DOHH2 (cell line): ENCODE results near the gene PYGO2.

ENCODE experiments used
- H3F3A ChIP-seq: fragments of 200-600 bp; sonication (generic), shearing (Covaris generic); 2 replicates; pipeline ENCODE4 v1.6.0; 2016; ENCODE audit warnings: antibody characterized with exemption, mild to moderate bottlenecking; ENCODE audit not compliant: control insufficient read depth, insufficient read depth
- H3K27ac ChIP-seq: fragments of 200-600 bp; sonication (generic); 2 replicates; pipeline ENCODE4 v1.5.1; 2014; ENCODE audit warnings: low read depth, mild to moderate bottlenecking, low read length, moderate library complexity
- H3K27me3 ChIP-seq: fragments of 200-600 bp; sonication (generic); 2 replicates; pipeline ENCODE4 v1.6.1; 2014; ENCODE audit warnings: mild to moderate bottlenecking, low read length, mixed read lengths; ENCODE audit not compliant: control insufficient read depth
- H3K36me3 ChIP-seq: fragments of 200-600 bp; sonication (generic); 2 replicates; pipeline ENCODE4 v1.6.1; 2014; ENCODE audit warnings: mild to moderate bottlenecking, low read length, moderate library complexity, mixed read lengths; ENCODE audit not compliant: control insufficient read depth
- H3K4me1 ChIP-seq: fragments of 200-600 bp; sonication (generic); 2 replicates; pipeline ENCODE4 v1.6.1; 2014; ENCODE audit warnings: mild to moderate bottlenecking, low read length, mixed read lengths; ENCODE audit not compliant: control insufficient read depth
- H3K4me2 ChIP-seq: fragments of 200-600 bp; sonication (generic); 2 replicates; pipeline ENCODE4 v1.6.0; 2014; ENCODE audit warnings: mild to moderate bottlenecking, low read length, moderate library complexity
- H3K4me3 ChIP-seq: fragments of 200-600 bp; sonication (generic); 2 replicates; pipeline ENCODE4 v1.5.1; 2014; ENCODE audit warnings: mild to moderate bottlenecking, low read length, mixed read lengths
- H3K79me2 ChIP-seq: fragments of 200-600 bp; sonication (generic); 2 replicates; pipeline ENCODE4 v1.6.1; 2014; ENCODE audit warnings: mild to moderate bottlenecking, low read length, mixed read lengths; ENCODE audit not compliant: control insufficient read depth
- H3K9me2 ChIP-seq: fragments of 200-600 bp; sonication (generic); replicated peaks from 2 replicates; pipeline ENCODE4 v1.6.1; 2014; ENCODE audit warnings: mild to moderate bottlenecking, low read length, mixed read lengths; ENCODE audit not compliant: control insufficient read depth
- H3K9me3 ChIP-seq: fragments of 200-600 bp; sonication (generic); 2 replicates; pipeline ENCODE4 v1.6.1; 2014; ENCODE audit warnings: antibody characterized with exemption, low read length, mixed read lengths; ENCODE audit not compliant: control insufficient read depth, insufficient read depth
- H4K20me1 ChIP-seq: fragments of 200-600 bp; sonication (generic); 2 replicates; pipeline ENCODE4 v1.6.0; 2014; ENCODE audit warnings: low read depth, mild to moderate bottlenecking, antibody characterized with exemption, low read length, moderate library complexity; ENCODE audit not compliant: control insufficient read depth, insufficient read depth
- CTCF ChIP-seq: fragments of 200-600 bp; sonication (generic); IDR thresholded peaks from one replicate; pipeline ENCODE4 v1.5.1; 2014; ENCODE audit warnings: antibody characterized with exemption, mild to moderate bottlenecking, low read depth, low read length; ENCODE audit not compliant: poor library complexity, severe bottlenecking
- EZH2phosphoT487 ChIP-seq: fragments of 200-600 bp; sonication (generic); IDR thresholded peaks from 2 replicates; pipeline ENCODE4 v1.6.1; 2017; ENCODE audit warnings: borderline replicate concordance, mild to moderate bottlenecking, antibody characterized with exemption, low read length, moderate library complexity, mixed read lengths

PYGO2 gene

DNA sequence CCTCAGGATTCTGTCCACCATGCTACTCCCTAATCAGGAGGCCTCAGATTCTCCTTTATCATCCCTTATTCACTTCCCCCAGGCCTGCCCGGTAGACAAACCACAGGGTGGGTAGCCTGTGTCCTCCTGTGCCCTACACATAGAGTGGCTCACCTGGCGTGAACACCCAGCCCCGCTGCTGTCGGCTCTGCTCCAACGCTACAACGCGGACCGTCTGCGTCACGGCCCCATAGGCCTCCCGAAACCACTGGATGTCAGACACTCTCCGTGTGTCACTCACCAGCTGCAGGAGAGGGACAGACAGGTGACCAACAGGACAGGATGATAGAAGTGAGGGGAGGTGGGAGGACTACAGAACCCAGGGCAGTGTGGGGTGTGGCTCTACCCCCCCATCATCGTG is 35.4 kb downstream of the PYGO2 start:
- Histone ChIP-seq H3K79me2 (no peaks in the 10 kb centered on the region), H3K4me1 (no peaks in the 10 kb centered on the region), H4K20me1 (no peaks in the 10 kb centered on the region), H3K36me3 (peaks cover 56% of the 10 kb centered on the region), H3K9me2 (no peaks in the 10 kb centered on the region), H3K4me2 (no peak overlapping the region), H3K4me3 (no peak overlapping the region), H3K9me3 (no peaks in the 10 kb centered on the region), H3K27me3 (no peaks in the 10 kb centered on the region), H3K27ac (no peak overlapping the region), H3F3A (no peaks in the 10 kb centered on the region)
- no peak for TF ChIP-seq CTCF
- no peak for TF ChIP-seq EZH2phosphoT487

DNA sequence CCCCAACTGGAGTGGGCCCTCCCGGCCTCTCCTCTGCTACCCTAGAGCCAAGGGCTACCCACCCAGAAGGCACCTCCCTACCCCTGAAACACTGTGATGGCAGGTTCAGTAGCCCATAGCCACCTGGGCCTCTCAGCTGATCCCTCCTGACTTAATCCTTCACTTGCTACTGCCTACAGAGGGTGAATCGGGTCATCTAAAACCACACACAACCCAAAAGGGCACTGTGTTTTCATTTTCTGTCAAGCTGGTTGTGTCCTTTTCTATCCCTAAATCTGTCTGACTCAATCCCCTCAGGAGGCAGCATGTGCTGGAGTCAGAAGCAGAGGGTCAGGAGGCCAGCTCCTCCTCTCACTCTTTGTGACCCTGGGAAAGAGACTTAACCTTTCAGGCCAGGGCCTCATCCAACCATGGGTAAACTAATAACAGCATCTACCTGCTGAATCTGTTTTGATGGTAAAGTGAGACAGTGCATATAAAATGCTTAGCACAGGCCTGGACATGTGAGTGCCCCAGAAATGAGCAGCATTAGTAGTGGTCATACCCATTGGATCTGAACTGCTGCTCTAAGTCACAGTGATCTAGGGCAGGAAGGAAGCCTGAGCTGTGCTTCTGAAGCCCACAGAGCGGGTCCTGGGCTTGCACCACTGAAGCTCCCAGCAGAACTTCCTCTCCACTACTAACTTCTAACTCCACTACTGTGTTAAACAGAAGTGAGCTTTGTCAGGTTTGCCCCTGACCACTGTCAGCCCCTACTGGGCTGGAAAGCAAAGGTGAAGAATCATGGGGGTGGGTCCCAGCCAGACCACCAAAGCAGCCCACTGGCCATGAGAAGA is 36.0 kb downstream of the PYGO2 start:
- Histone ChIP-seq H3K79me2 (no peaks in the 10 kb centered on the region), H3K9me2 (no peaks in the 10 kb centered on the region), H3K4me3 (no peak overlapping the region), H3F3A (no peaks in the 10 kb centered on the region), H3K9me3 (no peaks in the 10 kb centered on the region), H4K20me1 (no peaks in the 10 kb centered on the region), H3K27ac (no peak overlapping the region), H3K4me1 (no peaks in the 10 kb centered on the region), H3K4me2 (no peak overlapping the region), H3K27me3 (no peaks in the 10 kb centered on the region), H3K36me3 (peaks cover 49% of the 10 kb centered on the region)
- TF ChIP-seq EZH2phosphoT487 (no peak), CTCF (no peak)

DNA sequence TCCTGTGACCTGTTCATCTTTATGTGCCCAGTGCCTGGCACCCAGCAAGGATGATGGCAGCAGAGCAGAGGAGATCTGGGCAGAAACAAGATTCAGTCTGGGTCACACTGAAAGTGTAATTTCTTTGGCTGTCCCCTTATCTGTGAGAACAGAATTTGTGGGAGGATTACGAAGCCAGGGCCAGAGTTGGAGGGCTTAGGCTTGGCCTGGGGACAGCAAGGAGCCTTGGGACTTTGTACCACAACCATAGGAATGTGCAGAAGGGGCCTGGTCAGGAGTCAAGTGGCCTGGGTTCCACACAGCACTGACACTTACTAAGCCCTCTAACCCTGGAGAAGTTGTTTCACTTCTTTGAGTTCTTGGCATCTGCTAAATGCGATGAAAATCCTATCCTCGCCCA is 37.9 kb downstream of the PYGO2 start:
- peaks cover 44% of the 10 kb centered on the region for H3K36me3 ChIP-seq
- H3K79me2 ChIP-seq = no peaks in the 10 kb centered on the region
- H3K27me3 ChIP-seq = no peaks in the 10 kb centered on the region
- H3K4me1 ChIP-seq = no peaks in the 10 kb centered on the region
- no peak overlapping the region for H3K27ac ChIP-seq
- H3F3A ChIP-seq = no peaks in the 10 kb centered on the region
- no peak overlapping the region for H3K4me2 ChIP-seq
- no peaks in the 10 kb centered on the region for H3K9me2 ChIP-seq
- no peak overlapping the region for H3K4me3 ChIP-seq
- no peaks in the 10 kb centered on the region for H3K9me3 ChIP-seq
- TF ChIP-seq CTCF (no peak), EZH2phosphoT487 (no peak)
- no peaks in the 10 kb centered on the region for H4K20me1 ChIP-seq
